AG04449 (cell line): ENCODE results near the gene KCNC4.
A peak's percentile ranks its signal among the peaks of the same experiment; 100 is the strongest.

Experiments used
- CTCF ChIA-PET: fragments of 350-600 bp; formaldehyde crosslinking; extraction: SDS; loops from one replicate; lab custom pipeline; 2021; ENCODE audit warnings: antibody characterized with exemption; lab: Yijun Ruan, JAX
- POLR2A ChIA-PET: fragments of 400-600, 350-600 bp; formaldehyde crosslinking; extraction: SDS; loops from one replicate; lab custom pipeline; 2020; ENCODE audit warnings: antibody characterized with exemption, inconsistent platforms; lab: Yijun Ruan, JAX
- DNase-seq: peaks from one replicate; pipeline ENCODE4 v3.0.0-alpha.2; 2010; ENCODE audit warnings: low read depth, low spot score
- H3K4me3 ChIP-seq: 2 replicates; pipeline ENCODE4 v1.5.1; 2011; ENCODE audit warnings: low read depth, mild to moderate bottlenecking, control low read depth, low read length
- CTCF ChIP-seq: IDR thresholded peaks from one replicate; pipeline ENCODE4 v1.5.1; 2011; ENCODE audit warnings: mild to moderate bottlenecking, moderate library complexity, low read length, control low read depth, inconsistent platforms; ENCODE audit not compliant: insufficient read depth; ENCODE audit errors: missing control alignments

The KCNC4 gene

GRCh38 chr1:110239441-110240430 lies 29.6 kb downstream of the KCNC4 start:
- H3K4me3 ChIP-seq, result no peak overlapping the region
- POLR2A ChIA-PET, result no interaction called here
- DNase-seq, result peak; percentile 24
- no peak for TF ChIP-seq CTCF
- CTCF ChIA-PET, result interaction anchor here (1.3 to 4.1 kb wide), 6 partner anchors 10 to 78 kb away, joined by 3 to 18 read pairs (median 4); no protein-coding TSS in a partner anchor

- ChIA-PET POLR2A (no interaction called here), CTCF (interaction anchor here (1.5 to 4.1 kb wide), 2 partner anchors 32 to 44 kb away, joined by 3 to 18 read pairs; no protein-coding TSS in a partner anchor)
- H3K4me3 ChIP-seq, result no peak overlapping the region
- no peak for TF ChIP-seq CTCF
- DNase-seq, result no peak
Observed at GRCh38 chr1:110240476-110241210, 30.5 kb downstream of the KCNC4 start.

GRCh38 chr1:110241516-110241915 lies 31.4 kb downstream of the KCNC4 start:
- ChIA-PET POLR2A (no interaction called here), CTCF (interaction anchor here (1.1 to 4.1 kb wide), 2 partner anchors 33 to 71 kb away, joined by 3 to 18 read pairs; no protein-coding TSS in a partner anchor)
- no peak for DNase-seq
- no peak for TF ChIP-seq CTCF
- H3K4me3 ChIP-seq, result no peak overlapping the region

- ChIA-PET CTCF (interaction anchor here (1.1 kb wide), 1 partner anchor 70 kb away, joined by 3 read pairs; no protein-coding TSS in a partner anchor), POLR2A (no interaction called here)
- H3K4me3 ChIP-seq, result no peak overlapping the region
- no peak for DNase-seq
- TF ChIP-seq CTCF, result no peak
Observed at GRCh38 chr1:110242062-110242461, 31.9 kb downstream of the KCNC4 start.

- DNase-seq, result no peak
- CTCF ChIA-PET, result interaction anchor here (2.0 kb wide), 1 partner anchor 70 kb away, joined by 8 read pairs; no protein-coding TSS in a partner anchor
- no peak overlapping the region for H3K4me3 ChIP-seq
- no peak for TF ChIP-seq CTCF
- POLR2A ChIA-PET, result no interaction called here
Observed at GRCh38 chr1:110242731-110243130, 32.6 kb downstream of the KCNC4 start.

- TF ChIP-seq CTCF, result no peak
- H3K4me3 ChIP-seq, result no peak overlapping the region
- ChIA-PET CTCF (interaction anchor here (2.0 kb wide), 1 partner anchor 70 kb away, joined by 8 read pairs; no protein-coding TSS in a partner anchor), POLR2A (no interaction called here)
- no peak for DNase-seq
Observed at GRCh38 chr1:110243146-110243545, 33.0 kb downstream of the KCNC4 start.
